LHCN-M2 (cell line): ENCODE results near the gene IMP3. TPM values are rescaled to one million over a fixed set of nuclear protein-coding genes. Genes with fewer than 3 reads are reported as not detected.

ENCODE experiments used
- DNase-seq: peaks from one replicate; pipeline ENCODE4 v3.0.0-alpha.2; 2012; ENCODE audit warnings: low read depth
- total RNA-seq: library from RNA; depleted of rRNA; stranded (reverse); fragments of >200 nt; gene quantifications from 2 replicates; pipeline ENCODE4 v1.2.3, GENCODE V29; 2014

Gene IMP3
- total RNA-seq, 1 experiment from 2014 or later = 155 TPM

DNA sequence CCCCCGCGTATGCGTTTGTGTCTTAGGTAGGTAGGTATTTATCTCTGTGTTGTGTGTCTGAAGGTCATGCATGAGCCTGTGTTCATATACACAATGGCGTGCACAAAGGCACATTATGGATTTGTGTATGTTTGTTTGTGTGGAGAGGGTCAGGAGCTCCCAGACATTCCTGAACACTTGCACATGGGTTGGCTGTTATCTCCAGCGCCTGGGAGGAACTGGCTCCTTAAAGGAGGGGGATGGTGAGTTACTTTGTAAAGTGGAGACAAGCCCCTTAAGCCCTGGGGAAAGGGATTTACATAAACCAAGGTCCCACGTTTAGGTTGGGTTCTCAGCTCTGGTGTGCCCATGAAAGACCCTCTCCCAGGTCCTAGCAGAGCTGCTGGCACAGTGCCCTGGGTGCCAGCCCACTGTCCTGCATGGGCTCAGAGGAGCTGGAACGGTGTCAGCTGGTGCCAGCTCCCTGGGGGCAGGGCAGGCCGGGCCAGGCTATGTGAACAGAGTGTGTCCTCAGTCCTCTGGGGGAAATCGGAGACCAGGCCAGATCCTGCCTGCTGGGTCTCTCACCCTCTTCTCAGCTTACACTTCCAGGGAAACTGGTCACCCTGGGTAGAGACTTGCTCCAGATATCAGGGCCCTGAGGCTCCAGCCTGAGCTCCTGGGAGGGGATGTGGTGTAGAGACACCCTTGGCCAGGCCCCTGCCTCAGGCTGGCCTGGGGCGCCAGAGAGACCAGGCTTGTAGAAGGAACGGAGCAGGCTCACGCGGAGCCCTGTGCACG lies 32.8 kb upstream of the IMP3 start:
- DNase-seq = peak; percentile 61

- no peak for DNase-seq
Observed at GRCh38 chr15:75671730-75672602, 31.9 kb upstream of the IMP3 start.

GRCh38 chr15:75669879-75670212 lies 29.8 kb upstream of the IMP3 start:
- no peak for DNase-seq

DNA sequence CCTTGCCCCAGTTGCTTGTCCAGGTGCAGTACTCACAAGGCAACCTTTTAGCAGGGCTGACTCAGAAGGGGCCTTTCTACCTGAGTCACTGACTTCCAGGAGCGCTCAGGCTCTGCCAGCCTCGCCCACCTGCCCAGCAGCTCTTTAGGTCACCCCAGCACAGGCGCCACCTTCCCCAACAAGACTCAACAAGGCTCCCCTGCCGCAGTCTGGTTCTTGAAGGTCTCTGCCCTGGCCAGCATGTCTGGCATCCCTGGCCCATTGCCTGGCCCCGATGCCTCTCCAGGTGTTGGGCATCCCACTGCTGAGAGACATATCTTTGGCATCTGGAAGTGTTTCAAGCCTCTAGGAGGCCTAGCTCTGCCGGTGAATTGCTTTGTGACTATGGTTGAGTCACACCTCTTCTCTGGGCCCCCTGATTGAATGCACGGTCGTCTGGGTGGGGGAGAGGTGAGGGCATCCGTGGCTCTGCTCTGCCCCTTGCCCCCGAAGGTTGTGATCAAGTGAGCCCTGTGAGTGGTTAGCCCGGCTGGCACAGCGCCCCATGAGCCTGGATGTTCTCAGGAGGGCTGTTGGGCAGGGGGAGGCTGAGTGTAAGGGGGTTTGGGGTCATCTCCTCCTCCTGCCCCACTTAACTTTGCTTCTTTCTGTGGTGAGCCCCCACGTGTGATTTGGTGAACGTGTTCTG lies 29.3 kb upstream of the IMP3 start:
- no peak for DNase-seq

GRCh38 chr15:75666823-75667501 lies 26.9 kb upstream of the IMP3 start:
- DNase-seq = peak; percentile 100

DNA sequence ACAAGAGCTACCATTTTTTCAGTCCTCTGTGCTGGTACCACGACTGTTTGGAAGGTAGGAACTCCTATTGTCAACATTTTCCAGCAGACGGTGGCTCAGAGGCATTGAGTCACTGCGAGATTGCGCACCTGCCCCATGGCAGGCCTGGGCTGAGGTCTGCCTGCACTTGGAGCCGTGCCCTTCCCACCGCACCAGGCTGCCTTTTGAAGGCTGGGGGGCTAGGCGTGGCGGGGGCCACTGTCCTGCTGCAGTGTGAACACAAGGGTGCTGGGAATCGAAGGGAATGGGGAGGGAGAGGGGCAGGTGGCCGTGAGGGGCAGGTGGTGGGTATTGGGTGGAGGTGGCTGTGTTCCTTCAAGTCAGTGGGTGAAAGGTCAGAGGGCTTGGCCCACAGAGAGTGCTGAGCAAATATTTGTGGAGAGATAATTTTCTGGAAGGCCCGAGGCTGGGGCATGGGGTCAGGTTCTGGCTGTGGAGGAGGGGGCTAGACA lies 24.0 kb upstream of the IMP3 start:
- no peak for DNase-seq

- DNase-seq = no peak
Observed at GRCh38 chr15:75662823-75663519, 22.9 kb upstream of the IMP3 start.

- peak; percentile 70 for DNase-seq
Observed at GRCh38 chr15:75661756-75662140, 21.7 kb upstream of the IMP3 start.

- peak; percentile 93 for DNase-seq
Observed at GRCh38 chr15:75661100-75661755, 21.2 kb upstream of the IMP3 start.

GRCh38 chr15:75659928-75660645 lies 20.1 kb upstream of the IMP3 start:
- DNase-seq = peak; percentile 36

DNA sequence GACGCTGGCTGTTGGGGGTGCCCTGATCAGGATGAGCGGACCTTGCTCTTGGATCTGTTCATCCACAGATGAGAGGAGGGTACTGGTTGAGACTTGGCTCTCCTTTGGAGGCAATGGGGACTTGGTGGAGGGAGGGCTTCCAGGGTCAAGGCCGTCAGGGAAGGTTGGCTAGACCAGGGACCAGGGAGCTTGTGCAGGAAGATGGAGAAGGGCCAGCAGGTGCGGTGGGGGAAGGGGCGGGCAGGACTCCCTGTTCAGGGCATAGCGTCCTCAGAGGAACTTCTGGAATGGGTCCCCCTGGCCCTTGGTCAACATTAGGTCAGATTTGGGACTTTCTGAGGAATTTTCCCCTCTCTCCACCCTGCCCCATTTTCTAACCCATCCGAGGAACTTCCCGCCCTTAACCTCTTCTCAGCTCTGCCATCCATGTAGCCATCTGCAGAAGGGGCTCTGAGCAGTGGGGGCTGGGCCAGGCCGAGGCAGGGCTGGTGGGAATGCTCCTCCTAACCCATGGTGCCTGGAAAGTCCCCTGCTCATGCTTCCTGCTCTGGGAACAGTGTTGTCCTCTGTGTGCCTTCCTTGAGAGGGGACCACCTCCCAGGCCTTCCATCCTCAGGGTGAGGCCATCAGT lies 19.2 kb upstream of the IMP3 start:
- DNase-seq = no peak

DNA sequence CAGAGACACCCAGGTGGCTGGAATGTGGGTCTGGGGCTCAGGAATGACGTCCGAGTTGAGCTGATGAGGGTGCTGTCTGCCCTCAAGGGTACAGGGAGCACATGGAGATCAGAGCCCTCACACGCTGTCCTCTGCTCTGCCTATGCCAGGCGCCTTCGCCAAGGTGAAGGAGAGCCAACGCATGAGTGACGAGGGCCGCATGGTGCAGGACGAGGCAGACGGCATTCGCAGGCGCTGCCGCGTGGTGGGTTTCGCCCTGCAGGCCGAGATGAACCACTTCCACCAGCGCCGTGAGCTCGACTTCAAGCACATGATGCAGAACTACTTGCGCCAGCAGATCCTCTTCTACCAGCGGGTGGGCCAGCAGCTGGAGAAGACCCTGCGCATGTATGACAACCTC lies 16.8 kb upstream of the IMP3 start:
- DNase-seq = no peak

- DNase-seq = no peak
Observed at GRCh38 chr15:75656331-75656730, 16.3 kb upstream of the IMP3 start.

GRCh38 chr15:75655931-75656330 lies 15.9 kb upstream of the IMP3 start:
- no peak for DNase-seq

DNA sequence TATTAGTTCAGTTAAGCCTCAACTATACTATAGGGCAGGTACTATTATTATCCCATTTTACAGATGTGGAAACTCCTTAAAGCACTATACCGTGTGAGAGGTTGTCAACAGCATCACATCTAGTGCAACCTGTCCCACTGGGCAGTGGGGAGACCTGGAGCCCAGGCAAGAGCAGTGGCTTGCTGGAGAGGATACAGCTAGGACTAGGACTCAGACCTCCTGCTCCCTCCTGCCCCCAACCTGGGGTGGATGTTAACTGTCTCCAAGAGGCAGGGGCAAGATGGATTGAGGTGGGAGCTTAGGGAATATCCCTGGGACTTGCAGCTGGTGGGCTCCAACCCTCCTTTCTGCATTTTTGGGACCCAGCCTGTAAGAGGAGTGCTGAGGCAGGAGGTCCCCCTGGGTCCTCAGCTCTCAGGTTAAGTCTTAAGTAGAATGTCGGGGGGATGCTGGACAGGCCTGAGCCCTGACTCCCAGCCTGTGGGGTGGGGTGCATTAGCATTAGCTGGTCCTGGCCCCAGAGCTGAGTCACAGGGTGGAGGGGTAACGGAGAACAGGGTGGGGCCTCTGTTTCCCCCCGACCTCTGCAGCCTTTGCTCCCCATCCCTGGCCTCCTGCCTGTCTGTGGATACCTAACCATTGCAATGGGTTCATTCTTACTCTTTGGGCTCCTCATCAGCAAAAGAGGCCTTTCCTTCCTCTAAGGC lies 14.3 kb upstream of the IMP3 start:
- no peak for DNase-seq

DNA sequence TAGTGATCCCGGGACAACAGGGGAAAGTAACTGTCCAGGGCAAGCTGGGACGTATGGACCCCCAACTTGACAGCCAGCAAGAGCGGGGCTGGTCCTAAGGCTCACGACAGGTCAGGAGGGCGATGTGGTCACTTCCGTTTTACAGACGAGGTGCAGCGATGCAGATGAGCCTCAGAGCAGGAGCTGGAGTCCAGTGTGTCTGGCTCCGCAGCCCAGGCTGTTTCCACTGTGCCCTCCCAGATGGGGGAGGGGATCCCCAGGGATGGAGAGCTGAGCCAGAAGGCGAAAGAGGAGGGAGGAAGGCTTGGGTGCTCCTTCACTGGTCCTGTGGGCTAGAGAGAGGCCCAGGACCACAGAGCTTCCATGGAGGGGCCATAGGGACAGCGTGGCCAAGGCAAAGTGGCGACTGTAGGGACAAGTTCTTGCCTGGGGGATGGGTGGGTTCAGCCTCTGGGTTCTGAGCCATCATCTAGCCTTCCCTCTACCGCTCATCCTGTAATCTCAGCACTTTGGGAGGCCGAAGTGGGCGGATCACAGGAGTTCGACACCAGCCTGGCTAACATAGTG lies 13.4 kb upstream of the IMP3 start:
- DNase-seq = no peak

DNA sequence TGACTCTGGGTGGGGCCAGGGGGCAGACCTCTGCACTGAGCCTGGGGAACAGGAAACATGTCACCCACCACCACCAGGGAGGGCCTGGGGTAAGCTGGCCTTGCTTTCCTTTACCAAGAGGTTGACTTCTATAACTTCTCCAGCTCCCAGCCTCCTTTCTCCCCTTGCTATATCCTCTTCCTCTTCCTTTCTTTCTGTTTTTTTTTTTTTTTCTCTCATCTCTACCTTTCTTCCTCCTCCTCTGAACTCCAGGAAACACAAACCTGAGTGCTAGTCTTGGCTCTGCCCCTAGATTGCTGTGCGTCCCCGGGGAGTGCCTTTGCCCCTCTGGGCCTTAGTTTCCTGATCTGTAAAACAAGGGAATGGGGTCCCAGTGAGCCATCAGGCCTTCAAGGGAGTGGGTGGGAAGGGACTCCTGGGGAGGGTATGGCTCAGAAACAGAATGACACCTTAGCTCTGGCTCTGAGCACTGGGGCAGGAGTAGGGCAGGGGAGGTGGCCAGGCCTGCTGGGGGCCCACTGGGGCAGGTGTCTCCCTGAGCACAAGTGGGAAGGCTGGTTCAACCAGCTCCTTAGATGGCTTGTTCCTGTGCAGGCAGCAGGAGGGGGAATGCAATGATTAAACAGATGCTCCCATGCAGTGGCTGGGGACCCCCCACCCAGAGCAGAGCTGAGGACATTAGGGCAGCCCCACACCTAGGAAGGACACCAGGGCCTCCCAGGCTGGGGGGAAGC lies 12.0 kb upstream of the IMP3 start:
- DNase-seq = no peak
